Activated CD4-positive, alpha-beta T cell treated with anti-CD3 and anti-CD28 coated beads, Interleukin-2, amount 10 ng/mL, durations not matched to agents 7 days and 5 days (primary cell): ENCODE measurements around the gene MOB3A. TPM values are rescaled to one million over a fixed set of nuclear protein-coding genes. Genes with fewer than 3 reads are reported as not detected.

ENCODE experiments used
- CTCF ChIA-PET: fragments of 350-600 bp; sonication (Branson Sonifier 250); formaldehyde crosslinking; loops from one replicate; lab custom pipeline; 2021; ENCODE audit warnings: antibody characterized with exemption; lab: Charles Lee
- POLR2A ChIA-PET: fragments of 350-600 bp; sonication (Branson Sonifier 250); formaldehyde crosslinking; loops from one replicate; lab custom pipeline; 2021; ENCODE audit warnings: antibody characterized with exemption; lab: Charles Lee
- DNase-seq: peaks from one replicate; pipeline ENCODE4 v3.0.0-alpha.2; 2020
- H3K27ac Mint-ChIP-seq: one replicate; pipeline ENCODE4 v1.8.0; 2021; ENCODE audit warnings: mild to moderate bottlenecking, moderate library complexity, mixed read lengths
- H3K27me3 Mint-ChIP-seq: one replicate; pipeline ENCODE4 v1.8.0; 2021; ENCODE audit warnings: mixed read lengths
- H3K36me3 Mint-ChIP-seq: one replicate; pipeline ENCODE4 v1.8.0; 2021; ENCODE audit warnings: low read depth, mixed read lengths
- H3K4me1 Mint-ChIP-seq: one replicate; pipeline ENCODE4 v1.8.0; 2021; ENCODE audit warnings: mixed read lengths
- H3K4me3 Mint-ChIP-seq: one replicate; pipeline ENCODE4 v1.8.0; 2021; ENCODE audit warnings: mild to moderate bottlenecking, moderate library complexity, mixed read lengths
- H3K9me3 Mint-ChIP-seq: one replicate; pipeline ENCODE4 v1.8.0; 2021; ENCODE audit warnings: mixed read lengths
- total RNA-seq, 2 experiments: library from RNA; stranded (reverse); gene quantifications; one replicate each; pipeline ENCODE4 v1.2.3, GENCODE V29; 2021

The MOB3A gene
- total RNA-seq, 2 experiments from 2014 or later = 217 to 239 TPM

GRCh38 chr19:2033115-2033824, 62.9 kb downstream of the MOB3A start:
- POLR2A ChIA-PET = no interaction called here
- peaks cover 36% of the 10 kb centered on the region for H3K4me1 Mint-ChIP-seq
- DNase-seq = no peak
- no peaks in the 10 kb centered on the region for H3K27me3 Mint-ChIP-seq
- H3K27ac Mint-ChIP-seq = peak overlapping the region; percentile 54
- H3K4me3 Mint-ChIP-seq = no peak overlapping the region
- CTCF ChIA-PET = interaction anchor here (0.8 to 2.1 kb wide), 4 partner anchors 9 to 27 kb away, joined by 3 to 5 read pairs (median 4); no protein-coding TSS in a partner anchor
- peaks cover 6% of the 10 kb centered on the region for H3K36me3 Mint-ChIP-seq
- peaks cover 6% of the 10 kb centered on the region for H3K9me3 Mint-ChIP-seq

DNA sequence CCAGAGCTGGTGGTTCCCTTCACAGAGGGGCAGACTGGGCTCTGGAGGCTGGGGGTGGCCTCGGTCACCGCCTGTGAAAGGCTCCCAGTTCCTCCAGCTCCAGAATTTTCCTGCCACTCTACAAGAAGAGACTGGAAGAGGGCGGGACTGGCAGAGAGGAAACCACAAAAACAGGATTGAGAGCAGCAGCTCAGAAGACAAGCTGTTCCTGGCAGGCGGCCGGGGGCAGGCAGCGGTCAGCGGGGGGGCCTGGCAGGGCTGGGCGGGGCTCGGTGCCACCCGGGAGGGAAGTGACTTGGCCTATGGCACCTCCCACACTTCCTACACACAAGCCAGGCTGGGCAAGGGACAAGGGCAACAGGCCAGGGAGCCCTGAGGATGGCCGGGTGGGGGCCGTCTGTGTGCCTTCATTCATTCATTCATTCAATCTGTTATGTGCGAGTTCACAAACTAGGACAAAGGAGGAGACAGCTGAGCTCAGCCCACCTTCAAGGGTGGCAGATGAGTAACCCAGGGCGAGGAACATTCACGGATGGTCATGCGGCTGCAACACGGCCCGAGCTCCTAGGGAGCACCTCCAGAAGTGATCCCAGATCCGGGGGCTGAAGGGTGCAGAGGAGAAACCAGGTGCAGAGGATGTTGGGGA, 63.7 kb downstream of the MOB3A start:
- Mint-ChIP-seq H3K27ac (peak overlapping the region; percentile 92), H3K4me1 (peaks cover 36% of the 10 kb centered on the region), H3K9me3 (peaks cover 6% of the 10 kb centered on the region), H3K27me3 (no peaks in the 10 kb centered on the region), H3K36me3 (peaks cover under 1% of the 10 kb centered on the region), H3K4me3 (peak overlapping the region; percentile 60)
- CTCF ChIA-PET = interaction anchor here (0.5 to 2.2 kb wide), 6 partner anchors 10 to 1435 kb away, joined by 3 to 8 read pairs (median 4); no protein-coding TSS in a partner anchor
- POLR2A ChIA-PET = interaction anchor here (0.6 kb wide), 1 partner anchor 37 kb away, joined by 3 read pairs; no protein-coding TSS in a partner anchor
- peak; percentile 54 for DNase-seq

DNA sequence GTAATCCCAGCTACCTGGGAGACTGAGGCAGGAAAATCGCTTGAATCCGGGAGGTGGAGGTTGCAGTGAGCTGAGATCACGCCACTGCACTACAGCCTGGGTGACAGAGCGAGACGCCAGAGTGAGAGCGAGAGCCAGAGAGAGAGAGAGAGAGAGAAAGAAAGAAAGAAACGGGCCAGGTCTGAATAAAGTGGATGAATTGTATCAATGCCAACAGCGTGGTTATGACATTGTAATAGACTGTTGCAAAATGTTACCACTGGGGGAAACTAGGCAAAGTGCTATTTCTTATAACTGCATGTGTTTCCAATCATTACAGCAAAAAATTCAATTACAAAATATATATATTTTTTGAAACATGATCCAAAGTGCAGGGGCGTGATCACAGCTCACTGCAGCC, 68.8 kb downstream of the MOB3A start:
- H3K36me3 Mint-ChIP-seq = peaks cover 2% of the 10 kb centered on the region
- POLR2A ChIA-PET = no interaction called here
- CTCF ChIA-PET = interaction anchor here (0.5 kb wide), 1 partner anchor 356 kb away, joined by 4 read pairs; no protein-coding TSS in a partner anchor
- H3K27ac Mint-ChIP-seq = no peak overlapping the region
- H3K9me3 Mint-ChIP-seq = peaks cover 3% of the 10 kb centered on the region
- H3K4me3 Mint-ChIP-seq = no peak overlapping the region
- no peaks in the 10 kb centered on the region for H3K27me3 Mint-ChIP-seq
- DNase-seq = no peak
- H3K4me1 Mint-ChIP-seq = peaks cover 14% of the 10 kb centered on the region

DNA sequence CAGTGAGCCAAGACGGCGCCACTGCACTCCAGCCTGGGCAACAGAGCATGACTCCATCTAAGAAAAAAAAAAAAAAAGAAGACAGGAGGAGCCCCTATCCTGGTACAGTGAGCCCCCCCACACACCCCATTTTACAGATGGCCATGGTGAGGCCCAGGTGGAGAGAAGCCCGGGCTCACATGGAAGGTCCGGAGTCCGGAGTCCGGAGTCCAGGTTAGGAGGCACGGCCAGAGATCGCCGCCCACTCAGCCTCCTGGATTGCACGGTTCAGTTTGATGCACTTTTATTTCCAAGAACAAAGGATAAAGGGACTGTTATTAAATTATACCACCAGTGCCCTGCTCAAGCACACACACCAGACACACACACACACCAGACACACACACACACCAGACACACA, 69.4 kb downstream of the MOB3A start:
- peaks cover 3% of the 10 kb centered on the region for H3K9me3 Mint-ChIP-seq
- POLR2A ChIA-PET = no interaction called here
- no peak for DNase-seq
- H3K27me3 Mint-ChIP-seq = no peaks in the 10 kb centered on the region
- H3K4me1 Mint-ChIP-seq = peaks cover 9% of the 10 kb centered on the region
- H3K36me3 Mint-ChIP-seq = peaks cover 2% of the 10 kb centered on the region
- no peak overlapping the region for H3K27ac Mint-ChIP-seq
- H3K4me3 Mint-ChIP-seq = no peak overlapping the region
- CTCF ChIA-PET = no interaction called here

GRCh38 chr19:2022289-2022688, 73.8 kb downstream of the MOB3A start:
- Mint-ChIP-seq H3K27ac (peak overlapping the region; percentile 54), H3K9me3 (peaks cover 3% of the 10 kb centered on the region), H3K36me3 (peaks cover 2% of the 10 kb centered on the region), H3K4me3 (no peak overlapping the region), H3K27me3 (no peaks in the 10 kb centered on the region), H3K4me1 (peaks cover 5% of the 10 kb centered on the region)
- POLR2A ChIA-PET = no interaction called here
- no peak for DNase-seq
- CTCF ChIA-PET = interaction anchor here (0.9 to 1.5 kb wide), 2 partner anchors 12 to 13 kb away, joined by 3 to 4 read pairs; no protein-coding TSS in a partner anchor

- CTCF ChIA-PET = interaction anchor here (0.6 to 1.5 kb wide), 2 partner anchors 9 to 13 kb away, joined by 3 to 4 read pairs; no protein-coding TSS in a partner anchor
- H3K9me3 Mint-ChIP-seq = peaks cover 3% of the 10 kb centered on the region
- no peaks in the 10 kb centered on the region for H3K27me3 Mint-ChIP-seq
- peaks cover 6% of the 10 kb centered on the region for H3K4me1 Mint-ChIP-seq
- H3K4me3 Mint-ChIP-seq = no peak overlapping the region
- peaks cover 2% of the 10 kb centered on the region for H3K36me3 Mint-ChIP-seq
- POLR2A ChIA-PET = no interaction called here
- DNase-seq = no peak
- H3K27ac Mint-ChIP-seq = no peak overlapping the region
Measured at GRCh38 chr19:2021453-2022140, 74.5 kb downstream of the MOB3A start.

Other genes starting within 250 kb of the MOB3A start
- 10 to 100 TPM; 44.2 to 54.7 TPM for gene REXO1, start 247.8 kb downstream of the MOB3A start, total RNA-seq
- 10 to 100 TPM; 24.0 to 25.5 TPM for gene KLF16, start 232.7 kb downstream of the MOB3A start, total RNA-seq
- gene ABHD17A, start 210.8 kb downstream of the MOB3A start, total RNA-seq = 100 to 1,000 TPM; 180 TPM
- gene ADAT3, start 190.9 kb downstream of the MOB3A start, total RNA-seq = 10 to 100 TPM; 10.6 to 13.3 TPM
- gene SCAMP4, start 190.9 kb downstream of the MOB3A start, total RNA-seq = 10 to 100 TPM; 27.5 to 37.9 TPM
- gene CSNK1G2, start 155.2 kb downstream of the MOB3A start, total RNA-seq = 100 to 1,000 TPM; 112 to 119 TPM
- 10 to 100 TPM; 61.3 to 66.3 TPM for gene BTBD2, start 80.6 kb downstream of the MOB3A start, total RNA-seq
- 100 to 1,000 TPM; 198 to 228 TPM for gene MKNK2, start 45.1 kb downstream of the MOB3A start, total RNA-seq
- gene IZUMO4, start 589 bp upstream of the MOB3A start, total RNA-seq = 1 to 10 TPM; 7.5 to 9.9 TPM
- gene AP3D1, start 55.2 kb upstream of the MOB3A start, total RNA-seq = 10 to 100 TPM; 95.7 to 95.8 TPM
- gene DOT1L, start 67.6 kb upstream of the MOB3A start, total RNA-seq = 10 to 100 TPM; 62.3 to 66.2 TPM
- 10 to 100 TPM; 56.2 to 71.9 TPM for gene PLEKHJ1, start 140.0 kb upstream of the MOB3A start, total RNA-seq
- 100 to 1,000 TPM; 142 to 151 TPM for gene SF3A2, start 140.5 kb upstream of the MOB3A start, total RNA-seq
- 1 to 10 TPM; 5.2 to 9.2 TPM for gene AMH, start 153.0 kb upstream of the MOB3A start, total RNA-seq
- gene JSRP1, start 160.1 kb upstream of the MOB3A start, total RNA-seq = under 1 TPM in 1 of 2 experiments, not detected in 1; 0.27 TPM
- under 1 TPM; 0.17 to 0.25 TPM for gene PEAK3, start 185.8 kb upstream of the MOB3A start, total RNA-seq
- under 1 TPM; 0.35 to 0.44 TPM for gene LINGO3, start 211.8 kb upstream of the MOB3A start, total RNA-seq
- 100 to 1,000 TPM; 105 to 114 TPM for gene LSM7, start 232.3 kb upstream of the MOB3A start, total RNA-seq
- 10 to 100 TPM; 69.9 to 96.6 TPM for gene SPPL2B, start 232.4 kb upstream of the MOB3A start, total RNA-seq